ENCODE results near the gene BANP.
"Not testable (repeated sequence)": the region's sequence is repeated elsewhere in the genome, so short reads cannot be mapped to it uniquely, and the experiment has no call there.

BANP gene

GRCh38 chr16:88037359-88037758 lies 86.1 kb downstream of the BANP start:
- DNase-seq = not testable (repeated sequence)

DNA sequence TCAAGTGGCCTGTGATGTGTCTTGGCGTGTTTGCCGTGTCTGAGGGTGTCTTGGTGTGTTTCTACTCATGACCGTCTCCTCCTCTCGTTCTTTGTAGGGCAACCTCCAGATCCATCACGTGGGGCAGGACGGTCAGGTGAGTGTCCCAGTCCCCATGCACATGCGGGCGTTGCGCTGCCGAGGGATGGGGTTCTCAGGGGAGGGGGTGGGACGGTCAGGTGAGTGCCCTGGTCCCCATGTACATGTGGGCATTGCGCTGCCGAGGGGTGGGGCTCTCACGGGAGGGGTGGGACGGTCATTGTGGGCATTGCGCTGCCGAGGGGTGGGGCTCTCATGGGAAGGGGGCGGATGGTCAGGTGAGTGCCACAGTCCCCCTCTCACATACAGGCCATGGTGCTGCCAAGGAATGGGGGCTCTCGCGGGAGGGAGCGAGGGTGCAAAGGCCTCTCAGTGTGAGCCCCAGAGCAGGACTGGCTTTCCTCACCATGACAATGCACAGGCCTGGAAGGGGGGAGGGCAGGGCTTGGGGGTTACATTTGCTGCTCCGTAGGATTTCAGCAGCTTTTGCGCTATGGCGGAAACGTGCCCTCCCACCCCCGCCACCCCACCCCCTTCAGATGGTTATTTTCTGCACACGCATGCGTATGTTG lies 86.8 kb downstream of the BANP start:
- DNase-seq = not testable (repeated sequence)

GRCh38 chr16:88038526-88038908 lies 87.3 kb downstream of the BANP start:
- DNase-seq = not testable (repeated sequence)

DNA sequence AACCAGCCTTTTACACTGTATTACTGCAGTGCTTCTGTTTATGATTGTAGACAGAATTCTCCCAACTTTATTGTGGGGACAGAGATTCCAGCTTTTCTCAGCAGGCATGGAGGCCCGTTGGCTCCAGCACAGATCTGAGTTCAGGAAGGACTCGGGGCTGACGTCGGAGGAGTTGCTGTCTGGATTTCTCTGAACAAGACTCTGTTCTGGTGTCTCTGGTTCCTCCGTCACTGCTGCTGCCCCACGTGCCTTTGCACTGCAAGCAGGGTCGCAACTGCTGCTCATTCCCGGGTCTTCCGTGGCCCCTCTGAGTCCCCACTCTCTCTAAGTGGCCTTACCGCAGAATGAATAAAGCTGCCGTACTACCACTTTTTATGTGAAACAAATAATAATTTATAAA lies 88.4 kb downstream of the BANP start:
- DNase-seq = no peak

DNA sequence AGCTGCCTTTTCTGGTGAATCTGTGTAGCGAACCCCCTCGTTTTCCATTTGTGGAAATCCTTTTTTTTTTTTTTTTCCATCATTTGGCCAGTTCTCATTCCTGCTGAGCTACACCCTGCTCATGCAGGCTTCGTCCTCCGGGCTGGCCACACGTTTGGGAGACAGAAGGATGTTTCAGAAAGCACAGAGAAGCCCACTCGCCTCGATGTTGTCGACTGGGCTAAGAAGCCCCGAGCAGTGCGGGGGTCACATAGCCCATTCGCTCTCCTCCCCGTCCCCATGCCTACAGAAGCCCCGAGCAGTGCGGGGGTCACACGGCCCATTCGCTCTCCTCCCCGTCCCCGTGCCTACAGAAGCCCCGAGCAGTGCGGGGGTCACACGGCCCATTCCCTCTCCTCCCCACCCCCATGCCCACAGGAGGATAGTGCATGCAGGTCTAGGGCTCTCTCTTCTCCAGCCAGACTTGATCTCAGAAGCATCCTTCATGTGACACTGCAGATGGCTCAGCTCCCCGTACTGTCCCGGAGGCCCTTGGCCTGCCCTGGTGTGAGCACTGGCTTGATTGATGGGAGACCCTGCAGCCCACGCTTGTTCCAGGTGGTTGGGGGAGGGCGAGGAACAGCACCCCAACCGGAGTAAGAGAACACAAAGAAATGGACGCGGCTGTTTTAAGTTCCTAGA lies 89.1 kb downstream of the BANP start:
- DNase-seq = not testable (repeated sequence)

GRCh38 chr16:88040877-88041244 lies 89.6 kb downstream of the BANP start:
- not testable (repeated sequence) for DNase-seq

DNA sequence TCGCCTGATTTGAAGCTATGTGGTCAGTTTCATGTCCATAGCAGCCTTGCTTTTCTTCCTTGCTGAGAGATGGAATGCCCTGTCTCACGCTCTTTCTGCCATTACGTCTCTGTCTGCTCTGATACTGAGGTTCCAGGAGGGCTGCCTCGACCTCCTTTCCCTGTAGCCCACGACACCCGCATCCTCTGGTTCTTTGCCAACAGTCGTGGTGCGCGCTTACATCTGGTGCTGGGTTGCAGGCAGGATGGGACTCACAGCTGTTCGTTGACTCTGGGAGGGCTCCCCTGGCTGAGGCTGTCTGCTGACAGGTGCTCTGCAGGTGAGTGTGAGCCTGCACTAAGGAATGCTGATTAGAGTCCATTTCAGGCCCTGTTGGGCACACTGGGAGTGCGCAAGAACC lies 90.3 kb downstream of the BANP start:
- DNase-seq = not testable (repeated sequence)

DNA sequence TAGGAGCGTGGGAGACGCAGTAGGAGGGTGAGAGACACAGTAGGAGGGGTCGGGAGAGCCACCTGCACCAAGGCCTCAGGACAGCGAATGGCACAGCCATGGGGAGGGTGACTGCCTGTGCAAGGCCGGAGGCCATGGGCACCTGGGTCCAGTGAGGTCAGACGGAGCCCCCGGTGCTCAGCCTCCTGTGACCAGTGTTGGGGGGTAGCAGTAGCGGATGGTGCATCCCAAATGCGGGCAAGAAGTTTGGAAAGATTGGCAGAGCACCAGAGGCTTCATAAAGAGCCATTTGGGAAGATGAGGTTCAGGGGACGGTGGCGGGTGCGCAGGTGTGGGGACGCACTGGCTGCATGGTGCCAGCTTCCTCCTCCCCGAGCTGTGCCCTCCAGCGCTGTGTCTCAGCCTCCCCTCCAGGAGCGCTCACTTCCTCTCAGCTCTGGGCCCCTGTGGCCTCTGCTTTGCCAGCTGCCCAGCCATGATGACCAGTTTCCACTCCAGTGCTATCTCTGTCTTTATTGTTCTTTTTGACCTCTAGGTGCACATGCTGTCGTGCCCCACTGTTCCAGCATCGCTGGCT lies 90.8 kb downstream of the BANP start:
- DNase-seq = peak; percentile 20

DNA sequence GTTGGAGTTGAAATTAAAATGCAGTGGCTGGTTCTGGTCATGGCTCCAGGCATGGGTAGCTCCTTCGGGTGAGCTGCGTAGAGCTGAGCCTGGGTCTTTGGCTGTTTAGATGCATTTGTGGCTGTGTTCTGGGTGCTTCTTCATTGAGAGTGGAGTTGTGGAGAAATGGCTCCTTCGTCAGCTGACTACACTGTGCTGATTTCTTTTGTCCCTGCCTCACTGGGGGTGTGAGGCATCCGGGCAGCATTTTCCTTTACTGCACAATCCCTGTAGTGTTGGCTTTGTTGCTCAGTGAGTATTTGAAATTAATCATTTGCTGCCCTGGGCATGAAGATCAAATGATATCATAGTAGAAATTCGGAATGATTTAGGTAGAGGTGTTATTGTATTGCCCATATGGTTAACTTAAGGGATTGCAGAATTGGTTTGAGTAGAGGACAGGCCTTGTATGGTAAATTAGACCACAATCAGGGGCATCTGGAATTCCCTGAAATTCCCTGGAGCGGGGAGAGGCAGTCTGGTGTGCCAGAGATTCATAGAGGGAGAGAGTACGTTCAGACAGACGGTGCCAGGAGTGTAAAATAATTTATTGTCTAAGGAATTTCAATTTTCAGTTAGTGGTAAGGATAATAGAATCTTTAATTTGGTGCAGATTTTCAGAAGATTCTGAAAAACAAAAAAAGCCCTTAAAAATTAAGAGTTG lies 92.1 kb downstream of the BANP start:
- not testable (repeated sequence) for DNase-seq

- peak; percentile 91 for DNase-seq
Observed at GRCh38 chr16:88044121-88044581, 92.9 kb downstream of the BANP start.

DNA sequence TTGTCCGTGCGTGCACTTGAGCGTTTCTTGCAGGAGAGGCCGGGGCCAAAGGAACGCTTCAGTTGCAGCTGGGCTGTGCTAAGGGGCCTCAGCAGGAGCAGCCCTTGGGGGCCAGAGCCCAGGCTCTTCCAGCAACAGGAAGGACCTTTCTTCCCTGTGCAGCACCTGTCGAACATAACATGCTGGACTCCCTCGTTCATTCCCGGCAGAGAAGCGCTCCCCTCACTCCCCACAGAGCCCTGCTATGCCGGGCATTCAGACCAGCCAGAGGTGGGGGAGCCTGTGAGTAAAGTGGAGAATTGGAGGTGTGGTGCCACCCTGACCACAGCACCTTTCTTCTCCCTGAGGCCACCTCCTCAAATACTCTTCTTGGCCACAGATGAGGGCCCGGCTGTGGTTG lies 94.1 kb downstream of the BANP start:
- DNase-seq = not testable (repeated sequence)

GRCh38 chr16:88045820-88046303 lies 94.6 kb downstream of the BANP start:
- peak; percentile 51 for DNase-seq

DNA sequence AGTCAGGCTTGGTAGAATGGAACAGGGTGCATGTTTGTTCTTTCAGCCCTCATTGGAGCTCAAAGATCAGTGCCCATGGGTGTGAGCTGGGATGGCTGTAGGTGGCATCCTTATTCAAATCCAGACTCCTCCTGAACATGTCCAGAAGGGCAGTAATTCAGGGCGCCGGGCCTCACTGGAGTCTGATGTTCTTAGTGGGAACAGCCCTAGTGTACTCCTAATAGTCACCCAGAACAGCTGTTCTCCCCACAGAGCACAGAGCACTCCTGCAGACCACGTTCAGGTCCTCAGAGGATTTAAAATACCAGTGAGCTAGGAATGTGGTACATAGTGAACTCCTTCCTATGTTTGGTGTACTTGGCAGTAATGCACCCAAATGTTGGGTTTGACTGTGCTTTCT lies 96.2 kb downstream of the BANP start:
- DNase-seq = no peak

DNA sequence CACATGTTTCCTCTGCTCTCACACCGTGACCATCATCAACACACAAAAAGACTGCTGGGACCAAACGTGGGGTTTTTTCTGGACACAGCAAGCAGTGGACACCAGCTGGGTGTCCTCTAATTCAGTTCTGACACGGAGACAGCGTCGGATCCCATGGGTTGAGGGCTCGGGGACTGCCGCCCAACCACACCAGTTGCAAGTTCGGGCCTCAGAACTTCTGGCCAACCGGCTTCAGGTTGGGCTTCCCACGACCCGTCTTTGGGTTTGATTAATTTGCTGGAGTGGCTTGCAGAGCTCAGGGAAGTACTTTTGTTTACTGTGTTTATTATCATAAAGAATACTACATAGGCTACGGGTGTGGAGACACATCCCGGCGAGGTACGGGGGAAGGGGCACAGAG lies 97.8 kb downstream of the BANP start:
- no peak for DNase-seq

DNA sequence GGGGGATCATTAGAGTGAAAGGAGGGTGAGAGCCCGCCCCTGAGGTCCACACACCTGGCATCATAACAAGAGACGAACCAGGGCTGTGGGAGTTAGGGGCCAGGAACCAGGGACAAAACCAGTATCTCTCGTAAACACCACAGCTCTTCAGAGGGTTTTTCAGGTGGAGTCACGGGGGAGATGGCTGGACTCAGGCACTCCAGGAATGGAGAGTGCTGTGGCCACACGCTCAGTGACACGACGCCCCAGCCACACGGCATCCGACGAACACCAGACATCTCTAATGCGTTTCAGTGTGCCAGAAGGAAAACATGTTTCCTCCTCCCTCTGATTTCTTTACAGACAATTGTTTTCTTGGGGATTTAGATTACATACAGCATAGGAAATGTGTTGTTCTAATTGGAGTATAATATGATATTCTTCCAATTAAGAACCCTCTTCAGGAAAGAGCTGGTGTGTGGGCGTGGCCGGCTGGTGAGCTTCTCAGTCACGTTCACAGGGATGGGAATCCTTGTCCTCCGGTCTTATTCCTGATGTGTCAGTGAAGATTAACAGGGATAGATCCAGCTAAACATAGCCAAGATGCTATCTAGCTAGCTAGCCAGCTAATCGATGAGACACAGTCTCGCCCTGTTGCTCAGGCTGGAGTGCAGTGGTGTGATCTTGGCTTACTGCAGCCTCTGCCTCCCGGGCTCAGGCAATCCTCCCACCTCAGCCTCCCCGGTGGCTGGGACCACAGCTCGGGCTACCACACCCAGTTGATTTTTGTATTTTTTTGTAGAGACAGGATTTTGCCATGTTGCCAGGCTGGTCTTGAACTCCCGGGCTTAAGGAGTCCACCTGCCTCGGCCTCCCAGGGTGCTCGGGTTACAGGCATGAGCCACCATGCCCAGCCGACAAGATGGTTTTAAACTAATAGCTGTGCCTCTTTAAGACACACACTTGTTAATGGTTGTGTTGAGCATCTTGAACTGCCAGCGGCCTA lies 98.6 kb downstream of the BANP start:
- no peak for DNase-seq

- DNase-seq = no peak
Observed at GRCh38 chr16:88050952-88051660, 99.9 kb downstream of the BANP start.

GRCh38 chr16:88052661-88053060 lies 101.4 kb downstream of the BANP start:
- DNase-seq = no peak

GRCh38 chr16:88053479-88053878 lies 102.2 kb downstream of the BANP start:
- not testable (repeated sequence) for DNase-seq

GRCh38 chr16:88055356-88055755 lies 104.1 kb downstream of the BANP start:
- no peak for DNase-seq

GRCh38 chr16:88056212-88056611 lies 105.0 kb downstream of the BANP start:
- no peak for DNase-seq

DNA sequence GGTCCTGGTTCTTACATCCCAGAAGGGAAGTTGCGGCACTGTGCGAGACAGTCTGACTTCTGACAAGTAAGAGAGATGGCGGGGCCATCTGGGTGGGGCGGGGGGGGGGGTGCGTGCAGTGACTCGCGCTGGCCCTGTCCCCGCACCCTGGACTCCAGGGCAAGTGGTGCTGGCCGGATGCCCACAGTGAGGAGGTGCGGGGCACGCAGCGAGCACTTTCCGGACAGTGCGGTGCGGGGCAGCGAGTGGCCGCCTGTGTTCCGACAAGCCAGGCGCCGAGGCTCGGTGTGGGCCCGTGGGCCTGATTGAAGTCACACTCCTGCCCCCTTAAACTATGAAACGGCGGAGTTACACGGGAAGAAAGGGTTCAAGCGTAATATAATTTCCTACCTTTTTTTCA lies 106.4 kb downstream of the BANP start:
- no peak for DNase-seq

GRCh38 chr16:88058136-88058535 lies 106.9 kb downstream of the BANP start:
- DNase-seq = no peak
